Neural cell (in vitro differentiated cells): ENCODE results near the gene LSAMP. TPM values are rescaled to one million over a fixed set of nuclear protein-coding genes. Genes with fewer than 3 reads are reported as not detected.

Source experiments
- H2AFZ ChIP-seq: fragments of 200-600, 300-800 bp; sonication (generic), shearing (Covaris generic); 2 replicates; pipeline ENCODE4 v1.6.0; 2014; ENCODE audit warnings: low read depth, mild to moderate bottlenecking, antibody characterized with exemption, low read length, moderate library complexity
- H3F3A ChIP-seq: fragments of 200-600 bp; shearing (Covaris generic); 2 replicates; pipeline ENCODE4 v1.6.1; 2016; ENCODE audit warnings: mild to moderate bottlenecking, moderate library complexity, mixed read lengths, antibody characterized with exemption, low read length; ENCODE audit not compliant: insufficient read depth, poor library complexity, severe bottlenecking
- H3K27ac ChIP-seq: fragments of 200-600, 300-800 bp; sonication (generic), shearing (Covaris generic); 2 replicates; pipeline ENCODE4 v1.5.1; 2014; ENCODE audit warnings: mild to moderate bottlenecking, low read length, moderate library complexity
- H3K27me3 ChIP-seq: fragments of 300-800, 200-600 bp; sonication (generic), shearing (Covaris generic); 2 replicates; pipeline ENCODE4 v1.6.0; 2014; ENCODE audit warnings: mild to moderate bottlenecking, low read depth, low read length, moderate library complexity; ENCODE audit not compliant: insufficient read depth
- H3K36me3 ChIP-seq: fragments of 300-800, 200-600 bp; sonication (generic), shearing (Covaris generic); 2 replicates; pipeline ENCODE4 v1.5.1; 2014; ENCODE audit warnings: mild to moderate bottlenecking, antibody characterized with exemption, low read length, moderate library complexity; ENCODE audit not compliant: insufficient read depth
- H3K4me2 ChIP-seq: fragments of 300-800, 200-600 bp; sonication (generic), shearing (Covaris generic); 2 replicates; pipeline ENCODE4 v1.6.0; 2014; ENCODE audit warnings: mild to moderate bottlenecking, low read length
- H3K4me3 ChIP-seq: fragments of 300-800, 200-600 bp; sonication (generic), shearing (Covaris generic); 2 replicates; pipeline ENCODE4 v1.5.1; 2014; ENCODE audit warnings: mild to moderate bottlenecking, low read length, moderate library complexity
- H3K79me2 ChIP-seq: fragments of 200-600 bp; shearing (Covaris generic); replicated peaks from 2 replicates; pipeline ENCODE4 v1.6.0; 2014; ENCODE audit warnings: mild to moderate bottlenecking, low read length, moderate library complexity; ENCODE audit not compliant: insufficient read depth
- H3K9ac ChIP-seq: fragments of 300-800, 200-600 bp; sonication (generic), shearing (Covaris generic); 2 replicates; pipeline ENCODE4 v1.6.1; 2016; ENCODE audit warnings: mild to moderate bottlenecking, low read length, mixed read lengths
- H3K9me2 ChIP-seq: fragments of 200-600 bp; shearing (Covaris generic); 2 replicates; pipeline ENCODE4 v1.6.1; 2016; ENCODE audit warnings: mild to moderate bottlenecking, low read length, mixed read lengths; ENCODE audit not compliant: insufficient read depth
- H3K9me3 ChIP-seq: fragments of 200-600, 300-800 bp; sonication (generic), shearing (Covaris generic); 2 replicates; pipeline ENCODE4 v1.6.1; 2016; ENCODE audit warnings: mild to moderate bottlenecking, mixed run types, low read length, moderate library complexity, mixed read lengths
- H4K20me1 ChIP-seq: fragments of 200-600 bp; shearing (Covaris generic); 2 replicates; pipeline ENCODE4 v1.6.1; 2016; ENCODE audit warnings: mild to moderate bottlenecking, mixed run types; ENCODE audit not compliant: insufficient read depth
- CTCF ChIP-seq: fragments of 450-650 bp; IDR thresholded peaks from 2 replicates; pipeline ENCODE4 v1.5.1; 2014; ENCODE audit warnings: antibody characterized with exemption, mild to moderate bottlenecking, moderate library complexity; ENCODE audit not compliant: poor library complexity, severe bottlenecking
- EP300 ChIP-seq: fragments of 450-650 bp; conservative IDR thresholded peaks from 2 replicates; pipeline ENCODE4 v1.6.1; 2014; ENCODE audit warnings: antibody characterized with exemption, mild to moderate bottlenecking, moderate library complexity; ENCODE audit not compliant: poor library complexity, severe bottlenecking
- EZH2 ChIP-seq: fragments of 200-600, 300-800 bp; shearing (Covaris generic), sonication (generic); IDR thresholded peaks from 2 replicates; pipeline ENCODE4 v1.6.1; 2014; ENCODE audit warnings: antibody characterized with exemption, low read length, borderline replicate concordance, mild to moderate bottlenecking; ENCODE audit not compliant: insufficient read depth, poor library complexity, severe bottlenecking
- MXI1 ChIP-seq: fragments of 450-650 bp; conservative IDR thresholded peaks from 2 replicates; pipeline ENCODE4 v1.6.1; 2014; ENCODE audit warnings: antibody characterized with exemption, mild to moderate bottlenecking; ENCODE audit not compliant: poor library complexity, severe bottlenecking
- POLR2AphosphoS5 ChIP-seq: IDR thresholded peaks from 2 replicates; pipeline ENCODE4 v1.6.1; 2012
- RAD21 ChIP-seq: fragments of 450-650 bp; conservative IDR thresholded peaks from 2 replicates; pipeline ENCODE4 v1.6.1; 2014; ENCODE audit warnings: antibody characterized with exemption, mild to moderate bottlenecking, moderate library complexity
- REST ChIP-seq: IDR thresholded peaks from 2 replicates; pipeline ENCODE4 v1.6.1; 2012; ENCODE audit warnings: borderline replicate concordance
- SMC3 ChIP-seq: fragments of 450-650 bp; conservative IDR thresholded peaks from 2 replicates; pipeline ENCODE4 v1.6.1; 2014; ENCODE audit warnings: antibody characterized with exemption, mild to moderate bottlenecking, moderate library complexity; ENCODE audit not compliant: poor library complexity
- TAF1 ChIP-seq: IDR thresholded peaks from 2 replicates; pipeline ENCODE4 v1.6.1; 2012; ENCODE audit warnings: low read depth
- polyA plus RNA-seq: library from polyadenylated mRNA; depleted of rRNA; stranded (reverse); fragments of >200 nt; gene quantifications from 2 replicates; pipeline ENCODE4 v1.2.3, GENCODE V29; 2014

The LSAMP gene
- polyA plus RNA-seq, 1 donor from 2014 or later, result 93.6 TPM

GRCh38 chr3:116285781-116286421, 159.4 kb downstream of the LSAMP start:
- H3K27ac ChIP-seq, result no peak overlapping the region
- no peaks in the 10 kb centered on the region for H3K9me2 ChIP-seq
- no peak overlapping the region for H3K4me2 ChIP-seq
- H2AFZ ChIP-seq, result no peak overlapping the region
- H4K20me1 ChIP-seq, result no peaks in the 10 kb centered on the region
- H3K9me3 ChIP-seq, result no peaks in the 10 kb centered on the region
- H3K9ac ChIP-seq, result no peak overlapping the region
- no peak for TF ChIP-seq CTCF
- TF ChIP-seq REST, result no peak
- no peak for TF ChIP-seq TAF1
- TF ChIP-seq SMC3, result no peak
- TF ChIP-seq EP300, result no peak
- TF ChIP-seq POLR2AphosphoS5, result no peak
- no peak for TF ChIP-seq RAD21
- no peak for TF ChIP-seq MXI1
- TF ChIP-seq EZH2, result no peak
- no peak overlapping the region for H3K4me3 ChIP-seq
- no peaks in the 10 kb centered on the region for H3F3A ChIP-seq
- no peaks in the 10 kb centered on the region for H3K27me3 ChIP-seq
- no peaks in the 10 kb centered on the region for H3K79me2 ChIP-seq
- H3K36me3 ChIP-seq, result no peaks in the 10 kb centered on the region

GRCh38 chr3:116281313-116282143, 163.8 kb downstream of the LSAMP start:
- Histone ChIP-seq H3K4me2 (no peak overlapping the region), H3K4me3 (no peak overlapping the region), H3K79me2 (no peaks in the 10 kb centered on the region), H3K27ac (no peak overlapping the region), H3K9me3 (no peaks in the 10 kb centered on the region), H3K27me3 (no peaks in the 10 kb centered on the region), H3F3A (no peaks in the 10 kb centered on the region), H3K9ac (no peak overlapping the region), H2AFZ (no peak overlapping the region), H3K36me3 (no peaks in the 10 kb centered on the region), H3K9me2 (no peaks in the 10 kb centered on the region), H4K20me1 (no peaks in the 10 kb centered on the region)
- TF ChIP-seq MXI1 (no peak), TAF1 (no peak), EZH2 (no peak), SMC3 (no peak), POLR2AphosphoS5 (no peak), REST (no peak), CTCF (no peak), EP300 (no peak), RAD21 (no peak)
